Activated CD4-positive, alpha-beta T cell treated with anti-CD3 and anti-CD28 coated beads, Interleukin-2, amount 50 U/mL, for 48 hours (primary cell): ENCODE measurements around the gene TMPRSS11B.
"Not testable (repeated sequence)": the region's sequence is repeated elsewhere in the genome, so short reads cannot be mapped to it uniquely, and the experiment has no call there.

Source experiments
- DNase-seq, 2 experiments: peaks; one replicate each; pipeline ENCODE4 v3.0.0-alpha.2; 2020

Gene TMPRSS11B

DNA sequence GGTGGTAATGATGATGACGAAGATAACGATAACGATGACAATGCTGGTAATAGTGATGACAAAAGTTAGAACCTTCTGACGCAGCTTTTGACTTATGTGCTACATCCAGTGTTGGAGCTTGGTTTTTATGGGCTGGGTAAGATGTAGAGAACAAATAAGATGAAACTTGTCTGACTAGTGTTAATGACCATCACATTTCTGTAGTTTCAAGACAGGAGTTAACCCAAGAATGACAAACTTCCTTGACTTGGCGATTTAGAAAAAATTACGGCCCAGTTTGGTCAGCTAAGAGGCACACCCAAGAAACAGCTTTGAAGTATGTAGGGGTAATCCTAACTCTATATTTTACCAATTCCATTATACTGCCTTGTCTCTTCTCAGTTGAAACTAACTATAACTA is at the start of gene TMPRSS11B:
Gene TMPRSS11B, minus strand, starts transcription at position 101 of the 400 bp plus-strand sequence. CDS start 136 bp downstream, outside the sequence.
- no peak for DNase-seq

DNA sequence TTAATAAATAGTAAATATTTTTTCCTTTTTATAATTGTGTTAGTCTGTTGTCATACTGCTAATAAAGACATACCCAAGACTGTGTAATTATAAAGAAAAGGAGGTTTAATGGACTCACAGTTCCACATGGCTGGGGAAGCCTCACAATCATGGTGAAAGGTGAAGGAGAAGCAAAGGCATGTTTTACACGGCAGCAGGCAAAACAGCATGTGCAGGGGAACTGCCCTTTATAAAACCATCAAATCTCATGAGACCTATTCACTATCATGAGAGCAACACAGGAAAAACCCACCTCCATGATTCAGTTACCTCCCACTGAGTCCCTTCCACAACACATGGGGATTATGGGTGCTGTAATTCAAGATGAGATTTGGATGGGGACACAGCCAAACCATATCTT is 45.8 kb upstream of the TMPRSS11B start:
- DNase-seq, result no peak

DNA sequence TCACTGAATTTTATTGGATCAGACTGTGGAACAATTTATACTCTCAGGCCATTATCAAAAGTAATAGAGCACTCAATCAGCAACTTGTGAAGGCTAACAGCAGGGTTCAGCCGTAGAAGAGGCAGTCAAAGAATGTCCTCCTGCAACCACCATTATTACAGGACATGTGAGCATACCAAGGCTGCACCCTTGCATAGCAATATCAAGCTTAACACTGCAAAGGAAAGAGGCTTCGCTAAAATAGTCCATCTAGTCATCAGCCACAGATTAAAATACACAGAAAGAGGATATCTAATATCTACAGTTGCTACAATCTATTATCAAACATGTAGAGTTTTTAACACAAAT is 42.9 kb upstream of the TMPRSS11B start:
- no peak for DNase-seq

GRCh38 chr4:68287704-68288392 is 42.4 kb upstream of the TMPRSS11B start:
- no peak for DNase-seq

DNA sequence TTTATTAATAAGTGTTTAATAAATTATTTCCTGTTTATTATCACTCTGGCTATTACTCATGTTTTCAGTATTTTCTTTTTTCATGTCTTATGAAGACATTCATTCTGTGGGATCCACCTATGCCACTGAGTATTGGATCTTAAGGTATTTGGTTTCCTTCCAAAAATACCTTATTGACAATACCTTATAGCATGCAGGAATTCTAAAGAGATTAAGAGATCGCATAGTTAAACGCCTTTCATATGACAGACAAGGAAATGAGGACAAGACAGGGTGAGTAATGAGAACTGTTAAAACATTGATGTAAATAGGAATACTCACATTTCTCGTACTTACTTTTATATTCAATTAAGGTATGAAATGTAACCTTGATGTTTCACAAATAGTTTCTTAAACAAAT is 38.2 kb upstream of the TMPRSS11B start:
- no peak for DNase-seq

- no peak for DNase-seq
These were observed 37.6 kb upstream of the TMPRSS11B start for GRCh38 chr4:68283095-68283494.

DNA sequence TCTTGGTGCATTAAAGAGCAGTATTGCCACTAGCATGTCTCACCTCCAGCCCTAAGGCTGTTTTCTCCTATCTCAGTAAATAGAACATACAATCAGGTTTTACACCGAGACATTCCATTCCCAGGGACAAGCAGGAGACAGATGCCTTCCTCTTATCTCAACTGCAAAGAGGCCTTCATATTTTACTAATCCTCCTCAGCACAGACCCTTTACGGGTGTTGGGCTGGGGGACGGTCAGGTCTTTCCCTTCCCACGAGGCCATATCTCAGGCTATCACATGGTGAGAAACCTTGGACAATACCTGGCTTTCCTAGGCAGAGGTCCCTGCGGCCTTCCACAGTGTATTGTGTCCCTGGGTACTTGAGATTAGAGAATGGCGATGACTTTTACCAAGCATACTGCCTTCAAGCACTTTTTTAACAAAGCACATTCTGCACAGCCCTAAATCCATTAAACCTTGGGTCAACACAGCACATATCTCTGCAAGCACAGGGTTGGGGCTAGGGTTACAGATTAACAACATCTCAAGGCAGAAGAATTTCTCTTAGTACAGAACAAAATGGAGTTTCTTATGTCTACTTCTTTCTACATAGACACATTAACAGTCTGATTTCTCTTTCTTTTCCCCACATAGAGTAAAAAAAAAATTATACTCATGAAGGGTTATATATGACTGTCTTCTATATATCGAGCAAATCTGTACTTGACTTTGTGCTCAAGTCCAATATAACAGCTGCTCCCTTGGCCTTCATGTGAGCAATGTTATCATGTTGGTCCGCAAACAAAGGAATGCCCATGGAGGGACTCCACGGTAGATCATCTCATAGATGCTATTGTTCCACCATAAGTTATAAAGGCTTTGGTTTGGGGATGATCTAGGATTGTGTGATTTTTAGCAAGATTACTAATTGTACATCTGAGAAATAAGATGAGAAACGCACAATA is 36.6 kb upstream of the TMPRSS11B start:
- not testable (repeated sequence) for DNase-seq

- DNase-seq, result no peak
These were observed 32.5 kb upstream of the TMPRSS11B start for GRCh38 chr4:68278029-68278428.

DNA sequence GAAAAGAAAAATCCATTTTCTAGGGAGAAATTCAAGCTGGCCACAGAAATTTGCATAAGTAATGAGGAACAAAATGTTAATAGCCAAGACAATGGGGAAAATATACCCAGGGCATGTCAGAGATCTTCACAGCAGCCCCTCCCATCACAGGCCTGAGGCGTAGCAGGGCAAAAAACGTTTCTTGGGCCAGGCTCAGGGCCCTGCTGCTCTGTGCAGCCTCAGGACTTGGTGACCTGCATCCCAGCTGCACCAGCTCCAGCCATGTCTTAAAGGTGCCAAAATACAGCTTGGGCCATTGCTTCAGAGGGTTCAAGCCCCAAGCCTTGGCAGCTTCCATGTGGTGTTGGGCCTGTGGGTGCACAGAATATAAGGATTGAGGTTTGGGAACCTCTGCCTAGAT is 32.1 kb upstream of the TMPRSS11B start:
- DNase-seq, result no peak

DNA sequence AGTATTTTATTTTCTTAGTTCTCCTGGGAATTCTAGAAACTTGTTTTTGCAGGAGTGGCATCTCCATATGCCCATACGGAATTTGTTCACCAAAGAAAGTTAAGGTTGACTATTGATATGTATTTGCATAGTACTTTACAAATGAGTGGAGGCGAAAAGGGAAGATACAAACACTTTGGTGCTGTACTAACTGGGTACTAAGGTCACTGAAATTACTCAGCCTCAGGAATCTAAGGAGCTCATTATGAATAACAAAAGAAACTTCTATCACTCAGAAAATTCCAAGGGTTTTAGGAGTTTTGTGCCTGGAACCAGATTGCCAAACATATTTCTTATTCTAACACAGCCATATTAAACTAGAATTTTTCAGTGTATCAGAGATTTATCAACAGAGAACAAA is 27.4 kb upstream of the TMPRSS11B start:
- no peak for DNase-seq

DNA sequence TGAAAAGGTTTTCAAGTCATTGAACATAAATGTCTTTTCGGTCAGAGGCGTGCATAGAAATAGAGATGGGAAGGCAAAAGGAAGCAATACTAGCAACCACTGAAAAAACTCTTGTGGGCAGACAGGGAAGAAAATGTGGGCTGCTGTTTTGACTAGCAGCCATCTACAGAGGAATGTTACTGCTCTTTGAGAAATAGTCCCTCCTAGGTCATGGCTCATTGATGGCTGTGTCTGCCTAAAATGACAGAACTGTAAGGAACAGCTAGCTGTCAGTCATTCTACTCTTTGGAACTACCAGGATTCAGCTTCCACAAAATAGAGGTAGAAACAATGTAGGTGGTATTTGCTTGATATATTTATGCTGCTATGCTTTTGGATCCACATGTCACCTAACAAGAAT is 26.9 kb upstream of the TMPRSS11B start:
- DNase-seq, result no peak

DNA sequence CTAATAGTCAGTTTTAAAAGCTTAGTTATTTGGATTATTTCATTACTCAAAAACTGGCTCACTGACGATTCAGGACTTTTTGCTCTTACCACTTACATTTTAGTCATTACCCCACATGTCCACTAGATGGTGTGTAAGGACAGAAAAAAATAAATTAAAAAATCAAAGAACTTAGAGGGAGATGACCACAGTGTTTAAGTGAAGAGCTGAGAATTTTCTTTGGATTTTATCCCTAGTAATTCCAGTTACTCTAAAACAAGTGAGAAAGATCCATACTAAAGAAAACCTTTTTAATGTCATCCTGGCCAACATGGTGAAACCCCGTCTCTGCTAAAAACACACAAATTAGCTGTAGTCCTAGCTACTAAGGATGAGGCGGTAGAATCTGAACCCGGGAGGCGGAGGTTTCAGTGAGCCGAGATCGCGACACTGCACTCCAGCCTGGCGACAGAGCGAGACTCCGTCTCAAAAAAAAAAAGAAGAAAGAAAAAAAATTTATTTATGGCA is 26.4 kb upstream of the TMPRSS11B start:
- DNase-seq, result peak in 1 of 2 experiments; percentile 7

DNA sequence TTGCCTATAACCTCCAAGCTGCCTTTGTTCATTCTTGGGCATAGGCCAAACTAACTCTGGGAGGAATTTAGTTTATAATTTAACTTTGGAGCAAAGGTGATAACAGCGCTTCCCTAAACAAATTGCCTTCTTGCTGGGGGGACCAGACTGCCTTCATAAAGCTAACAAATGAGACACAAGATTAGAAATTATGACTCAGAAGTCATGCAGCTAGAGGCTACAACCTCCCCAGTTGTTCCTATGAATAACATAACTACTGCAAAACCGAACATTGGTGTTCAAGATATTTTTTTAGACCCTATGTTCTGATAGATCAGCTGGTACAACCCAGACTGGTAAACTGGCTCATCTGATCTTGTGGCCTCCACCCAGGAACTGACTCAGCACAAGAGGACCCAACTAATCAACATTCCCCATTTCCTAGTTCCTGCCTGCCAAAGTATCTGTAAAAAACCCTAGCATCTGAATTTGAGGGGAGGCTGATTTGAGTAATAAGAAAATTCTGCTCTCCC is 22.0 kb upstream of the TMPRSS11B start:
- DNase-seq, result no peak

DNA sequence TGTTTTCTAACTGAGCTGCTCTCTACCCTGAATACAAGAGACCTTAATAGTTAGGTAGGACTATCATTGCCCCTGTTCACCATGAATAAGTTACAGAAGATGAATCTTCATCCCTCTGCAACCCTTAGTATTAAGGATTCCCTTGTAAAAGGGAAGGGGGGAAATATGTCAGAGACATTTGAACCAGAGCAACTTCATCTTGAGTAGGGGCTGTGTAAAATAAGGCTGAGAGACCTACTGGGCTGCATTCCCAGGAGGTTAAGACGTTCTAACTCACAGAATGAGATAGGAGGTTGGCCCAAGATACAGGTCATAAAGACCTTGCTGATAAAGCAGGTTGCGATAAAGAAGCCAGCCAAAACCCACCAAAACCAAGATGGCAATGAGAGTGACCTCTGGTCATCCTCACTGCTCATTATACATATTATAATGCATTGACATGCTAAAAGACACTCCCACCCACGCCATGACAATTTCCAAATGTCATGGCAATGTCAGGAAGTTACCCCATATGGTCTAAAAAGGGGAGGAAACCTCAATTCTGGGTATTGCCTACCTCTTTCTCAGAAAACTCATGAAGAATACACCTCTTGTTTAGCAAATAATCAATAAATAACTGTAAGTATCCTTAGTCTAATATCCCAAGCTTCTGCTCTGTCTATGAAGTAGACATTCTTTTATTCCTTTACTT is 19.5 kb upstream of the TMPRSS11B start:
- DNase-seq, result no peak

- no peak for DNase-seq
These were observed 13.7 kb upstream of the TMPRSS11B start for GRCh38 chr4:68259191-68259590.

DNA sequence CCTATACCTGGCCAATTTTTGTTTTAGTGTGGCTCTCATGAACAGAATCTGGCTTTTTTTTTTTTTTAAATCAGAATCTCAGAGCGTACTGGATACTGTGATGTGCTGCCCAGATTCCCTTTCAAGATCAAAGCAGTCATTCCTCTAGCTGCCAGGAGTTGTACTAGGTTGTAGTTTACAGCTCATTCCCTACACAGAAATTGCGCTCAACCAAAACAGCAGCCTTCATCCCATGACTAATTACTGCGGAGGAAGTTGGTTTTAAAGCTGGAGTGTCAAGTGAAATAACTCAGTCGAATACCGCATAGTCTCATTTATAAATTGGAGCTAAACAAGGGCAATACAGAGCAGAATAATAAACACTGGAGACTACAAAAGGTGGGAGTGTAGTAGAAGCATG is 12.2 kb upstream of the TMPRSS11B start:
- no peak for DNase-seq

- no peak for DNase-seq
These were observed 10.8 kb upstream of the TMPRSS11B start for GRCh38 chr4:68256284-68256683.

DNA sequence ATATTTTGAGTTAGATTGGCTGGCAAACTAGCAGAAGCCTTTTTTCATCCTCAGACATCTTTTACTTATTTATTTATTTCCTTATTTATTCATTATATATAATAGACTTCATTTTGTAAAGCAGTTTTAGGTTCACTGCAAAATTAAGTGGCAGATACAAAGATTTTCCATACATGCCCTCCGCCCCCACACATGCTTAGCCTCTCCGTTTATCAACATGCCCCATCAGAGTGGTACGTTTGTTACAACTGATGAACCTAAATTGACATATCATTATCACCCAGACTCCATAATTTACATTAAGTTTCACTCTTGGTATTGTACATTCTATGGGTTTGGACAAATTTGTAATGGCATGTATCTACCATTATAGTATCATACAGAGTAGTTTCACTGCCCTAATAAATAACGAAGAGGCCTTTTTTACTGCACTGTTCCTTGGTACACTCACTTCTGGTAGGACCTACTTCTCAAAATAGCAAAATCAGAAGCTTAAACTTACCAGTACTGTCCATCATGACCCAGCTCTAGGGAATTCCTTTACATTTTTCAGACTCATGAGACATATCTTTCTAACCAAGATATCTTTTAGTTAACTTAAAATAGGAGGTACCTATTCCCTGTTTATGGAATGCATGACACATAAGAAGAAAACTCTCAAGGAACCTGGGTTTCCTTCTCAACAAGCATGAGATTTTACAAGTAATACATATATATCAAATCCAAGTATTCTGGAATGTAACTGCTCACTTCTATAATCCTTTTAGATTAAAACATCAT is 4.8 kb upstream of the TMPRSS11B start:
- peak; percentile 20 to 44 for DNase-seq

GRCh38 chr4:68249434-68249833 is 3.9 kb upstream of the TMPRSS11B start:
- no peak for DNase-seq

- no peak for DNase-seq
These were observed 4.9 kb downstream of the TMPRSS11B start for GRCh38 chr4:68240620-68241019.

DNA sequence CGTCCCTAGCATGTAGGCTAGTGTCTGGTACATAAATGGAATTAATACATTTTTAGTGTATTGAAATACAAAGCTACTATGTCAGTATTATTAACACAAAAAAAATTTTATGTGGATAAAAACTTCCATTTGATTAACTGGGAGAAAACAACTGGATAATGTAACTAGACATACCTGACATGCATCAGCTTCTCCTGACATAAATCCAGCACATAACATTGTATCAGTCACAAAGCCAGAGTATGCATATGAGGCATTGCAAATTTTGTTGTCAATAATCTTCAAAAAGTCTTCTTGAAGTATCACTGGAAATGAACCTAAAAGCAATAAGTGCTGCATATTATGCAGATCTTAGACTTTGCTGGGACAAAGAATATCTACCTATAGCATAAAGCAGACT is 16.9 kb downstream of the TMPRSS11B start:
- DNase-seq, result no peak

- no peak for DNase-seq
These were observed 27.4 kb downstream of the TMPRSS11B start for GRCh38 chr4:68218044-68218443.
